HEK293T (cell line): Measurements from ENCODE around the gene SNRK.

Experiments used
- CTCF ChIA-PET: fragments of 350-600 bp; formaldehyde crosslinking; extraction: SDS; loops from one replicate; lab custom pipeline; 2021; ENCODE audit warnings: antibody characterized with exemption, inconsistent platforms; lab: Yijun Ruan, JAX
- POLR2A ChIA-PET: fragments of 350-600 bp; formaldehyde crosslinking; extraction: SDS; loops from one replicate; lab custom pipeline; 2020; ENCODE audit warnings: antibody characterized with exemption, inconsistent platforms; lab: Yijun Ruan, JAX
- DNase-seq: peaks from one replicate; pipeline ENCODE4 v3.0.0; 2012; ENCODE audit warnings: mixed read lengths; ENCODE audit errors: extremely low spot score
- ARNT ChIP-seq: fragments of 450-650 bp; IDR thresholded peaks from 2 replicates; pipeline ENCODE4 v1.6.1; 2017; ENCODE audit warnings: mild to moderate bottlenecking
- BHLHE40 ChIP-seq: fragments of 450-650 bp; IDR thresholded peaks from 2 replicates; pipeline ENCODE4 v1.6.1; 2016; ENCODE audit warnings: mild to moderate bottlenecking, moderate library complexity, borderline replicate concordance
- CTBP1 ChIP-seq: fragments of 450-650 bp; IDR thresholded peaks from 2 replicates; pipeline ENCODE4 v1.6.1; 2016; ENCODE audit warnings: borderline replicate concordance
- ELF4 ChIP-seq: fragments of 450-650 bp; IDR thresholded peaks from 2 replicates; pipeline ENCODE4 v1.6.1; 2017; ENCODE audit warnings: antibody characterized with exemption
- FOXA1 ChIP-seq: fragments of 450-650 bp; IDR thresholded peaks from 2 replicates; pipeline ENCODE4 v1.6.1; 2016; ENCODE audit warnings: mild to moderate bottlenecking
- FOXK2 ChIP-seq: fragments of 450-650 bp; IDR thresholded peaks from 2 replicates; pipeline ENCODE4 v1.6.1; 2016; ENCODE audit warnings: mild to moderate bottlenecking
- FOXM1 ChIP-seq: fragments of 450-650 bp; IDR thresholded peaks from 2 replicates; pipeline ENCODE4 v1.6.1; 2017; ENCODE audit warnings: mild to moderate bottlenecking, borderline replicate concordance
- HDGF ChIP-seq: fragments of 450-650 bp; IDR thresholded peaks from 2 replicates; pipeline ENCODE4 v1.6.1; 2017; ENCODE audit warnings: antibody characterized with exemption, borderline replicate concordance
- L3MBTL2 ChIP-seq: fragments of 450-650 bp; conservative IDR thresholded peaks from 2 replicates; pipeline ENCODE4 v1.6.1; 2016; ENCODE audit warnings: mild to moderate bottlenecking
- LEF1 ChIP-seq: fragments of 450-650 bp; IDR thresholded peaks from 2 replicates; pipeline ENCODE4 v1.6.1; 2017; ENCODE audit warnings: mild to moderate bottlenecking, borderline replicate concordance
- NFRKB ChIP-seq: fragments of 450-650 bp; IDR thresholded peaks from 2 replicates; pipeline ENCODE4 v1.6.1; 2016; ENCODE audit warnings: mild to moderate bottlenecking, moderate library complexity
- PKNOX1 ChIP-seq: fragments of 450-650 bp; IDR thresholded peaks from 2 replicates; pipeline ENCODE4 v1.6.1; 2016
- SP1 ChIP-seq: fragments of 450-650 bp; IDR thresholded peaks from 2 replicates; pipeline ENCODE4 v1.6.1; 2017
- SUZ12 ChIP-seq: fragments of 450-650 bp; IDR thresholded peaks from 2 replicates; pipeline ENCODE4 v1.6.1; 2016; ENCODE audit warnings: mild to moderate bottlenecking
- TARDBP ChIP-seq: fragments of 450-650 bp; IDR thresholded peaks from 2 replicates; pipeline ENCODE4 v1.6.1; 2016
- ZNF384 ChIP-seq: fragments of 450-650 bp; IDR thresholded peaks from 2 replicates; pipeline ENCODE4 v1.6.1; 2016

SNRK gene

GRCh38 chr3:43331381-43331780 is 45.0 kb downstream of the SNRK start:
- ChIA-PET POLR2A (no interaction called here), CTCF (no interaction called here)
- TF ChIP-seq HDGF, result no peak
- TF ChIP-seq L3MBTL2, result no peak
- no peak for TF ChIP-seq BHLHE40
- no peak for TF ChIP-seq ARNT
- no peak for TF ChIP-seq FOXA1
- no peak for TF ChIP-seq NFRKB
- no peak for TF ChIP-seq FOXK2
- TF ChIP-seq CTBP1, result no peak
- TF ChIP-seq SUZ12, result no peak
- no peak for TF ChIP-seq FOXM1
- no peak for TF ChIP-seq SP1
- TF ChIP-seq ZNF384, result no peak
- TF ChIP-seq ELF4, result no peak
- no peak for TF ChIP-seq TARDBP
- DNase-seq, result no peak

- ChIA-PET POLR2A (no interaction called here), CTCF (no interaction called here)
- DNase-seq, result no peak
- no peak for TF ChIP-seq BHLHE40
- TF ChIP-seq NFRKB, result no peak
- TF ChIP-seq CTBP1, result no peak
- TF ChIP-seq FOXK2, result no peak
- TF ChIP-seq ZNF384, result no peak
- no peak for TF ChIP-seq SUZ12
Observed at GRCh38 chr3:43334976-43335375, 48.6 kb downstream of the SNRK start.

- no peak for DNase-seq
- POLR2A ChIA-PET, result no interaction called here
- TF ChIP-seq TARDBP (no peak), NFRKB (no peak), L3MBTL2 (no peak), ARNT (no peak), SP1 (no peak), FOXM1 (no peak), BHLHE40 (no peak), SUZ12 (no peak), ZNF384 (no peak), CTBP1 (no peak), HDGF (no peak), PKNOX1 (no peak), FOXA1 (no peak), ELF4 (no peak), FOXK2 (no peak)
- CTCF ChIA-PET, result no interaction called here
Observed at GRCh38 chr3:43335799-43336198, 49.5 kb downstream of the SNRK start.

- TF ChIP-seq CTBP1 (no peak), L3MBTL2 (no peak), TARDBP (no peak), SP1 (no peak), FOXK2 (no peak), ELF4 (no peak), ARNT (no peak), SUZ12 (no peak), LEF1 (no peak), PKNOX1 (no peak), HDGF (no peak), FOXM1 (no peak)
- POLR2A ChIA-PET, result no interaction called here
- CTCF ChIA-PET, result no interaction called here
- DNase-seq, result no peak
Observed at GRCh38 chr3:43338295-43338694, 52.0 kb downstream of the SNRK start.

- ChIA-PET CTCF (no interaction called here), POLR2A (no interaction called here)
- no peak for DNase-seq
- no peak for TF ChIP-seq CTBP1
- no peak for TF ChIP-seq ARNT
- no peak for TF ChIP-seq HDGF
- no peak for TF ChIP-seq SUZ12
- TF ChIP-seq FOXK2, result no peak
- no peak for TF ChIP-seq ELF4
- TF ChIP-seq BHLHE40, result no peak
- no peak for TF ChIP-seq LEF1
- TF ChIP-seq NFRKB, result no peak
- no peak for TF ChIP-seq ZNF384
- TF ChIP-seq SP1, result no peak
- TF ChIP-seq PKNOX1, result no peak
- no peak for TF ChIP-seq TARDBP
- no peak for TF ChIP-seq FOXM1
- TF ChIP-seq FOXA1, result no peak
- TF ChIP-seq L3MBTL2, result no peak
Observed at GRCh38 chr3:43340403-43340802, 54.1 kb downstream of the SNRK start.

- ChIA-PET POLR2A (no interaction called here), CTCF (no interaction called here)
- no peak for DNase-seq
- no peak for TF ChIP-seq ZNF384
- no peak for TF ChIP-seq ARNT
- no peak for TF ChIP-seq NFRKB
- TF ChIP-seq FOXK2, result no peak
- no peak for TF ChIP-seq BHLHE40
- no peak for TF ChIP-seq SUZ12
- no peak for TF ChIP-seq LEF1
- TF ChIP-seq SP1, result no peak
- no peak for TF ChIP-seq HDGF
- TF ChIP-seq FOXM1, result no peak
- no peak for TF ChIP-seq FOXA1
- no peak for TF ChIP-seq L3MBTL2
- TF ChIP-seq ELF4, result no peak
- no peak for TF ChIP-seq PKNOX1
- no peak for TF ChIP-seq CTBP1
- TF ChIP-seq TARDBP, result no peak
Observed at GRCh38 chr3:43341788-43342187, 55.4 kb downstream of the SNRK start.
